Prostate gland (tissue), 2 donors: ENCODE measurements around the gene CECR2.

Source experiments
- POLR2A ChIP-seq: fragments of 450-650 bp; IDR thresholded peaks from one replicate; pipeline ENCODE4 v1.6.1; 2016; ENCODE audit warnings: antibody characterized with exemption, mild to moderate bottlenecking
- TF ChIP-seq, protein P1 (sequence below), 4 experiments: fragments of 200-600 bp in 2 of 4; fragments of 450-650 bp in 2 of 4; sonication (generic) in 2 of 4; IDR thresholded peaks; 1 replicate in 3 of 4; 2 replicates in 1 of 4; pipeline ENCODE4 v1.5.1; 2016 to 2019; ENCODE audit warnings: antibody characterized with exemption in 4 of 4, mild to moderate bottlenecking in 2 of 4, moderate library complexity in 2 of 4

DNA sequence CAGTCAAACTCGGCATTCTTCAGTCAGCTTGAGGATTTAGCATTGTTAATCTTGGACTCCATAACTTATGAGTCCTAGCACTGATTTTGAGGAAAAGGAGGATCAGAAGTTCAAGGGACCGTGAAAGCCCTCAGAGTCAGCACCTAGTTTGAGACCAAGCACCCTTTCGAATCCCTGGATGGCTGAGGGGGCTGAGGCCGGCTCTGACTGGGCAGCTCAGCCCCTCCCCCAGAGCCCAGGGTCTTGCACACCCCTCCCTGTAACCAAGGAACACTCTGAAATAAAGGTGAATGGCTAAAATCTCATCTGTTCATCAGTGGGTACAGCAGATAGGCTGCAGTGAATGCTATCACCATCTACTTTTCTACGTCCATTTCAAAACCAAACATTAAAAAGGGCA is 221.3 kb downstream of the CECR2 start:
- TF ChIP-seq, protein P1, sequence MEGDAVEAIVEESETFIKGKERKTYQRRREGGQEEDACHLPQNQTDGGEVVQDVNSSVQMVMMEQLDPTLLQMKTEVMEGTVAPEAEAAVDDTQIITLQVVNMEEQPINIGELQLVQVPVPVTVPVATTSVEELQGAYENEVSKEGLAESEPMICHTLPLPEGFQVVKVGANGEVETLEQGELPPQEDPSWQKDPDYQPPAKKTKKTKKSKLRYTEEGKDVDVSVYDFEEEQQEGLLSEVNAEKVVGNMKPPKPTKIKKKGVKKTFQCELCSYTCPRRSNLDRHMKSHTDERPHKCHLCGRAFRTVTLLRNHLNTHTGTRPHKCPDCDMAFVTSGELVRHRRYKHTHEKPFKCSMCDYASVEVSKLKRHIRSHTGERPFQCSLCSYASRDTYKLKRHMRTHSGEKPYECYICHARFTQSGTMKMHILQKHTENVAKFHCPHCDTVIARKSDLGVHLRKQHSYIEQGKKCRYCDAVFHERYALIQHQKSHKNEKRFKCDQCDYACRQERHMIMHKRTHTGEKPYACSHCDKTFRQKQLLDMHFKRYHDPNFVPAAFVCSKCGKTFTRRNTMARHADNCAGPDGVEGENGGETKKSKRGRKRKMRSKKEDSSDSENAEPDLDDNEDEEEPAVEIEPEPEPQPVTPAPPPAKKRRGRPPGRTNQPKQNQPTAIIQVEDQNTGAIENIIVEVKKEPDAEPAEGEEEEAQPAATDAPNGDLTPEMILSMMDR (IDR thresholded peaks at IDR 0.05), result no peak
- TF ChIP-seq POLR2A, result no peak
